Measurements from ENCODE around the gene CEACAM3.
A peak's percentile ranks its signal among the peaks of the same experiment; 100 is the strongest.

Gene CEACAM3

GRCh38 chr19:41859618-41860418 lies 63.4 kb downstream of the CEACAM3 start, which contains the start of gene RPS19:
RPS19 (plus strand) TSS chr19:41860255; CDS start chr19:41860775, 520 bp downstream.
- H3K4me3 ChIP-seq (ENCODE audit: low read depth, low read length), result peak within 1 kb of the TSS; percentile 97
- TF ChIP-seq MYC (IDR thresholded peaks at IDR 0.05; ENCODE audit: low read depth, low read length) (peak; percentile 76), MAX (IDR thresholded peaks at IDR 0.05; ENCODE audit: low read depth, low read length) (peak; percentile 62), POLR2A (IDR thresholded peaks at IDR 0.05; ENCODE audit: extremely low read depth, insufficient read length) (peak; percentile 63), CTCF (IDR thresholded peaks at IDR 0.05; ENCODE audit: low read depth, low read length) (peak; percentile 5)
- DNase-seq (ENCODE audit: low read depth), result peak; percentile 95

- no peak for TF ChIP-seq POLR2A (IDR thresholded peaks at IDR 0.05; ENCODE audit: extremely low read depth, insufficient read length)
- DNase-seq (ENCODE audit: low read depth), result no peak
- H3K4me3 ChIP-seq (ENCODE audit: low read depth, low read length), result peak overlapping the region; percentile 97
Observed at GRCh38 chr19:41860419-41861115, 64.2 kb downstream of the CEACAM3 start.
